Caco-2 (cell line): Measurements from ENCODE around the gene LRRC58. TPM values are rescaled to one million over a fixed set of nuclear protein-coding genes. Genes with fewer than 3 reads are reported as not detected.

ENCODE experiments used
- BruUV-seq: library from RNA; stranded (reverse); fragments of 400-500 nt; replicated peaks from 2 replicates; lab custom pipeline; 2021; lab: Mats Ljungman, UMichigan
- CTCF ChIA-PET: fragments of 300-600 bp; sonication (Branson Sonifier 250); formaldehyde crosslinking; loops from one replicate; lab custom pipeline; 2022; ENCODE audit warnings: antibody characterized with exemption; lab: Charles Lee
- POLR2A ChIA-PET: fragments of 300-600 bp; sonication (Branson Sonifier 250); formaldehyde crosslinking; loops from one replicate; lab custom pipeline; 2022; ENCODE audit warnings: antibody characterized with exemption; lab: Charles Lee
- DNase-seq, 2 experiments: peaks; one replicate each; pipeline versions ENCODE4 v3.0.0 to v3.0.0-alpha.2; 2020 to 2022
- H3K27me3 ChIP-seq: replicated peaks from 2 replicates; pipeline ENCODE4 v1.6.0; 2011; ENCODE audit warnings: low read length; ENCODE audit not compliant: control insufficient read depth, insufficient read depth
- H3K36me3 ChIP-seq: 2 replicates; pipeline ENCODE4 v1.5.1; 2011; ENCODE audit warnings: low read length; ENCODE audit not compliant: control insufficient read depth, insufficient read depth
- H3K4me1 ChIP-seq: fragments of 250-450 bp; sonication (Bioruptor Pico); 2 replicates; pipeline ENCODE4 v1.5.1; 2020; ENCODE audit warnings: mild to moderate bottlenecking
- H3K4me3 ChIP-seq: 2 replicates; pipeline ENCODE4 v1.5.1; 2011; ENCODE audit warnings: low read depth, mild to moderate bottlenecking, control low read depth, low read length
- H3K9me3 ChIP-seq: fragments of 250-450 bp; sonication (Bioruptor Pico); 2 replicates; pipeline ENCODE4 v1.5.1; 2020; ENCODE audit warnings: mild to moderate bottlenecking, moderate library complexity
- H3K27ac Mint-ChIP-seq: one replicate; pipeline ENCODE4 v1.8.0; 2022; ENCODE audit warnings: mixed read lengths; ENCODE audit not compliant: unreplicated experiment
- H3K27me3 Mint-ChIP-seq: one replicate; pipeline ENCODE4 v1.8.0; 2022; ENCODE audit warnings: mixed read lengths; ENCODE audit not compliant: insufficient read depth, unreplicated experiment
- H3K36me3 Mint-ChIP-seq: one replicate; pipeline ENCODE4 v1.8.0; 2022; ENCODE audit warnings: mild to moderate bottlenecking, mixed read lengths; ENCODE audit not compliant: insufficient read depth, unreplicated experiment
- H3K4me1 Mint-ChIP-seq: one replicate; pipeline ENCODE4 v1.8.0; 2022; ENCODE audit warnings: low read depth, mixed read lengths; ENCODE audit not compliant: unreplicated experiment
- H3K4me3 Mint-ChIP-seq: one replicate; pipeline ENCODE4 v1.8.0; 2022; ENCODE audit warnings: mild to moderate bottlenecking, moderate library complexity, mixed read lengths; ENCODE audit not compliant: unreplicated experiment
- H3K9me3 Mint-ChIP-seq: one replicate; pipeline ENCODE4 v1.8.0; 2022; ENCODE audit warnings: mixed read lengths; ENCODE audit not compliant: unreplicated experiment
- intact Hi-C: fragments of 100-400 bp; cut with micrococcal nuclease; formaldehyde crosslinking; loops from one replicate; pipeline ENCODE4 v1.10.0; 2022; ENCODE audit not compliant: unreplicated experiment
- total RNA-seq: library from RNA; stranded (reverse); gene quantifications from 2 replicates; pipeline ENCODE4 v1.2.3, GENCODE V29; 2022
- TF ChIP-seq, protein P1 (sequence below), 2 experiments: fragments of 200-600 bp in 1 of 2; IDR thresholded peaks; 1 replicate in 1 of 2; 2 replicates in 1 of 2; pipeline versions ENCODE4 v1.5.1 to v1.8.0; 2011 to 2022; ENCODE audit warnings: antibody characterized with exemption in 1 of 2, control low read depth in 1 of 2, inconsistent platforms in 1 of 2, low read depth in 1 of 2, low read length in 1 of 2, mild to moderate bottlenecking in 1 of 2, moderate library complexity in 1 of 2; ENCODE audit not compliant: insufficient read depth in 1 of 2, severe bottlenecking in 1 of 2, unreplicated experiment in 1 of 2

The LRRC58 gene
- total RNA-seq, 1 experiment from 2014 or later = 20.5 TPM

- Mint-ChIP-seq H3K36me3 (no peaks in the 10 kb centered on the region), H3K27ac (no peak overlapping the region), H3K4me3 (no peak overlapping the region), H3K9me3 (peaks cover 13% of the 10 kb centered on the region), H3K27me3 (no peaks in the 10 kb centered on the region), H3K4me1 (no peaks in the 10 kb centered on the region)
- intact Hi-C loops = no loop called here
- H3K9me3 ChIP-seq = peaks cover 11% of the 10 kb centered on the region; the same call in 1 of the 2 replicates
- no peaks in the 10 kb centered on the region for H3K36me3 ChIP-seq
- ChIA-PET POLR2A (no interaction called here), CTCF (interaction anchor here (1.5 kb wide), 1 partner anchor 48 kb away, joined by 3 read pairs; no protein-coding TSS in a partner anchor)
- H3K4me3 ChIP-seq = no peak overlapping the region
- TF ChIP-seq, protein P1, sequence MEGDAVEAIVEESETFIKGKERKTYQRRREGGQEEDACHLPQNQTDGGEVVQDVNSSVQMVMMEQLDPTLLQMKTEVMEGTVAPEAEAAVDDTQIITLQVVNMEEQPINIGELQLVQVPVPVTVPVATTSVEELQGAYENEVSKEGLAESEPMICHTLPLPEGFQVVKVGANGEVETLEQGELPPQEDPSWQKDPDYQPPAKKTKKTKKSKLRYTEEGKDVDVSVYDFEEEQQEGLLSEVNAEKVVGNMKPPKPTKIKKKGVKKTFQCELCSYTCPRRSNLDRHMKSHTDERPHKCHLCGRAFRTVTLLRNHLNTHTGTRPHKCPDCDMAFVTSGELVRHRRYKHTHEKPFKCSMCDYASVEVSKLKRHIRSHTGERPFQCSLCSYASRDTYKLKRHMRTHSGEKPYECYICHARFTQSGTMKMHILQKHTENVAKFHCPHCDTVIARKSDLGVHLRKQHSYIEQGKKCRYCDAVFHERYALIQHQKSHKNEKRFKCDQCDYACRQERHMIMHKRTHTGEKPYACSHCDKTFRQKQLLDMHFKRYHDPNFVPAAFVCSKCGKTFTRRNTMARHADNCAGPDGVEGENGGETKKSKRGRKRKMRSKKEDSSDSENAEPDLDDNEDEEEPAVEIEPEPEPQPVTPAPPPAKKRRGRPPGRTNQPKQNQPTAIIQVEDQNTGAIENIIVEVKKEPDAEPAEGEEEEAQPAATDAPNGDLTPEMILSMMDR (IDR thresholded peaks at IDR 0.05; ENCODE audit: insufficient read depth in 1 of 2, low read depth in 1 of 2, low read length in 1 of 2, severe bottlenecking in 1 of 2, unreplicated experiment in 1 of 2) = no peak
- no peaks in the 10 kb centered on the region for H3K27me3 ChIP-seq
- BruUV-seq = no TSS peak
- no peaks in the 10 kb centered on the region for H3K4me1 ChIP-seq
- no peak for DNase-seq
Observed at GRCh38 chr3:120369037-120369467, 19.9 kb upstream of the LRRC58 start.

- BruUV-seq = no TSS peak
- Histone ChIP-seq H3K4me1 (no peaks in the 10 kb centered on the region), H3K4me3 (no peak overlapping the region), H3K27me3 (no peaks in the 10 kb centered on the region), H3K36me3 (no peaks in the 10 kb centered on the region), H3K9me3 (peaks cover 11% of the 10 kb centered on the region; the same call in 1 of the 2 replicates)
- H3K36me3 Mint-ChIP-seq = no peaks in the 10 kb centered on the region
- TF ChIP-seq, protein P1 (IDR thresholded peaks at IDR 0.05; ENCODE audit: insufficient read depth in 1 of 2, low read depth in 1 of 2, low read length in 1 of 2, severe bottlenecking in 1 of 2, unreplicated experiment in 1 of 2) = no peak
- H3K4me3 Mint-ChIP-seq = no peak overlapping the region
- DNase-seq = no peak
- H3K27ac Mint-ChIP-seq = no peak overlapping the region
- peaks cover 13% of the 10 kb centered on the region for H3K9me3 Mint-ChIP-seq
- ChIA-PET POLR2A (no interaction called here), CTCF (interaction anchor here (1.5 kb wide), 1 partner anchor 49 kb away, joined by 3 read pairs; no protein-coding TSS in a partner anchor)
- H3K27me3 Mint-ChIP-seq = no peaks in the 10 kb centered on the region
- intact Hi-C loops = no loop called here
- H3K4me1 Mint-ChIP-seq = no peaks in the 10 kb centered on the region
Observed at GRCh38 chr3:120368172-120368571, 19.0 kb upstream of the LRRC58 start.

DNA sequence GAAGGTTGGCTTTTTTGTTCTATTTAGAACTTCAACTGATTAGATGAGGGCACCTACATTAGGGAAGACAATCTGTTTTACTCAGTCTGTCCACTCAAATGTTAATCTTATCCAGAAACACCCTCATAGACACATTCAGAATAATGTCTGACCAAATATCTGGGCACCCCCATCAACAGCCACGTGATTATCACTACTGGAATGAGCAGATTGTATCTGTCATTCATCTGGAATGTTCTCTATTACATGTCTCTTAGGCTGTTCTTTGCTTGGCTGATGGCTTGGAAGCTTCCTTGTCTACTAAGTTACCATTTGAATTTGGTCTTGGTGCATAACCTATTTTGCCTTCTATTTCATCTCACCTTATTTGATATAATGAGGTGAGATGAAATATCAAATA lies 15.7 kb upstream of the LRRC58 start:
- H3K9me3 ChIP-seq = no peaks in the 10 kb centered on the region
- no peak for DNase-seq
- Mint-ChIP-seq H3K4me1 (no peaks in the 10 kb centered on the region), H3K4me3 (no peak overlapping the region), H3K27ac (no peak overlapping the region), H3K27me3 (no peaks in the 10 kb centered on the region), H3K9me3 (no peaks in the 10 kb centered on the region), H3K36me3 (no peaks in the 10 kb centered on the region)
- H3K36me3 ChIP-seq = no peaks in the 10 kb centered on the region
- intact Hi-C loops = no loop called here
- ChIA-PET CTCF (no interaction called here), POLR2A (no interaction called here)
- BruUV-seq = no TSS peak
- H3K4me1 ChIP-seq = no peaks in the 10 kb centered on the region
- TF ChIP-seq, protein P1 (IDR thresholded peaks at IDR 0.05; ENCODE audit: insufficient read depth in 1 of 2, low read depth in 1 of 2, low read length in 1 of 2, severe bottlenecking in 1 of 2, unreplicated experiment in 1 of 2) = no peak
- H3K4me3 ChIP-seq = no peak overlapping the region
- H3K27me3 ChIP-seq = no peaks in the 10 kb centered on the region
